GM12878 (cell line): ENCODE measurements around the gene ANKRD23. TPM values are rescaled to one million over a fixed set of nuclear protein-coding genes. Genes with fewer than 3 reads are reported as not detected.

Experiments
- ATAC-seq: fragments of 200-7000 bp; cut with Tn5 transposase; 3 replicates; pipeline ENCODE4 v1.9.1; 2020; ENCODE audit warnings: mild to moderate bottlenecking, moderate library complexity
- BruUV-seq: library from RNA; stranded (reverse); fragments of 400-500 nt; replicated peaks from 2 replicates; lab custom pipeline; 2021; lab: Mats Ljungman, UMichigan
- CTCF ChIA-PET: fragments of 300-600 bp; sonication (Branson Sonifier 250); formaldehyde crosslinking; extraction: SDS; loops from one replicate; lab custom pipeline; 2021; ENCODE audit warnings: inconsistent platforms; lab: Yijun Ruan, JAX
- POLR2A ChIA-PET: fragments of 350-600 bp; formaldehyde crosslinking; extraction: SDS; loops from one replicate; lab custom pipeline; 2021; ENCODE audit warnings: inconsistent platforms; lab: Charles Lee
- RAD21 ChIA-PET: fragments of 300-600 bp; sonication (Branson Sonifier 250); formaldehyde crosslinking; loops from one replicate; lab custom pipeline; 2023; ENCODE audit warnings: antibody characterized with exemption; ENCODE audit not compliant: unreplicated experiment; lab: Charles Lee
- SMC1A ChIA-PET: fragments of 300-600 bp; sonication (Branson Sonifier 250); formaldehyde crosslinking; loops from one replicate; lab custom pipeline; 2023; ENCODE audit not compliant: unreplicated experiment, uncharacterized antibody; lab: Charles Lee
- DNase-seq: peaks from one replicate; pipeline ENCODE4 v3.0.0-alpha.2; 2011; ENCODE audit warnings: low read depth, low spot score
- FAIRE-seq: peaks from 3 replicates; lab custom pipeline; 2011; peaks lifted over from hg19 to GRCh38; lab: Jason Lieb, UNC
- H2AFZ ChIP-seq: 2 replicates; pipeline ENCODE4 v1.6.0; 2011; ENCODE audit warnings: low read depth, low read length, control low read depth; ENCODE audit not compliant: control insufficient read depth
- H3K27ac ChIP-seq: 2 replicates; pipeline ENCODE4 v1.5.1; 2011; ENCODE audit warnings: control low read depth; ENCODE audit not compliant: control insufficient read depth, insufficient read depth
- H3K27me3 ChIP-seq, 2 experiments: replicated peaks in 1 of 2; 2 replicates each; pipeline versions ENCODE4 v1.6.0 to v1.6.1; 2011; ENCODE audit warnings: low read length in 1 of 2; ENCODE audit not compliant: control insufficient read depth in 2 of 2, insufficient read depth in 2 of 2
- H3K36me3 ChIP-seq, 2 experiments: 2 replicates each; pipeline ENCODE4 v1.5.1; 2011; ENCODE audit warnings: low read length in 1 of 2; ENCODE audit not compliant: control insufficient read depth in 2 of 2, insufficient read depth in 2 of 2
- H3K4me1 ChIP-seq: 2 replicates; pipeline ENCODE4 v1.6.1; 2011; ENCODE audit warnings: mild to moderate bottlenecking, low read length, moderate library complexity, mixed read lengths; ENCODE audit not compliant: control insufficient read depth, insufficient read depth
- H3K4me2 ChIP-seq: 2 replicates; pipeline ENCODE4 v1.6.0; 2011; ENCODE audit warnings: control low read depth; ENCODE audit not compliant: control insufficient read depth, insufficient read depth
- H3K4me3 ChIP-seq: fragments of 200-600 bp; sonication (generic); 2 replicates; pipeline ENCODE4 v1.5.1; 2016
- H3K79me2 ChIP-seq: 2 replicates; pipeline ENCODE4 v1.6.0; 2011; ENCODE audit warnings: low read length; ENCODE audit not compliant: control insufficient read depth, insufficient read depth
- H3K9ac ChIP-seq: 2 replicates; pipeline ENCODE4 v1.8.0; 2011; ENCODE audit warnings: low read length, control low read depth, mixed read lengths; ENCODE audit not compliant: control insufficient read depth, insufficient read depth
- H3K9me3 ChIP-seq: replicated peaks from 3 replicates; pipeline ENCODE4 v1.5.1; 2011; ENCODE audit warnings: mild to moderate bottlenecking, low read length; ENCODE audit not compliant: control insufficient read depth, insufficient read depth
- H4K20me1 ChIP-seq: 2 replicates; pipeline ENCODE4 v1.6.0; 2011; ENCODE audit not compliant: control insufficient read depth, insufficient read depth
- BHLHE40 ChIP-seq, 2 experiments: fragments of 450-650 bp in 1 of 2; IDR thresholded peaks; 2 replicates each; pipeline ENCODE4 v1.6.1; 2011 to 2017; ENCODE audit warnings: low read depth in 2 of 2, borderline replicate concordance in 1 of 2, improper control_type of control experiment in 1 of 2, low read length in 1 of 2, mild to moderate bottlenecking in 1 of 2
- BRCA1 ChIP-seq: IDR thresholded peaks from 2 replicates; pipeline ENCODE4 v1.6.1; 2011; ENCODE audit warnings: low read depth, low read length, improper control_type of control experiment
- CBX3 ChIP-seq: fragments of 200-600 bp; sonication (generic); IDR thresholded peaks from 2 replicates; pipeline ENCODE4 v1.6.1; 2016; ENCODE audit warnings: low read depth, borderline replicate concordance
- CEBPZ ChIP-seq: fragments of 150-350 bp; IDR thresholded peaks from 2 replicates; pipeline ENCODE4 v1.6.1; 2016; ENCODE audit warnings: low read depth, low read length
- CUX1 ChIP-seq: IDR thresholded peaks from 2 replicates; pipeline ENCODE4 v1.6.1; 2012; ENCODE audit warnings: improper control_type of control experiment, low read depth, low read length; ENCODE audit not compliant: insufficient replicate concordance
- EP300 ChIP-seq, 2 experiments: fragments of 150-350 bp in 1 of 2; IDR thresholded peaks; 2 replicates each; pipeline ENCODE4 v1.6.1; 2011 to 2012; ENCODE audit warnings: low read depth in 2 of 2, low read length in 2 of 2, borderline replicate concordance in 1 of 2, improper control_type of control experiment in 1 of 2, inconsistent platforms in 1 of 2; ENCODE audit not compliant: control insufficient read depth in 1 of 2
- GATAD2B ChIP-seq: fragments of 450-650 bp; conservative IDR thresholded peaks from 2 replicates; pipeline ENCODE4 v1.6.1; 2017; ENCODE audit warnings: low read depth, mild to moderate bottlenecking, moderate library complexity
- HDGF ChIP-seq: fragments of 450-650 bp; IDR thresholded peaks from 2 replicates; pipeline ENCODE4 v1.6.1; 2016; ENCODE audit warnings: antibody characterized with exemption
- SMAD5 ChIP-seq: IDR thresholded peaks from 2 replicates; pipeline ENCODE4 v1.6.1; 2016; ENCODE audit warnings: antibody characterized with exemption, low read depth
- SREBF1 ChIP-seq: IDR thresholded peaks from 2 replicates; pipeline ENCODE4 v1.6.1; 2012; ENCODE audit warnings: mild to moderate bottlenecking, low read length
- STAT1 ChIP-seq: fragments of 450-650 bp; conservative IDR thresholded peaks from 2 replicates; pipeline ENCODE4 v1.6.1; 2014; ENCODE audit warnings: antibody characterized with exemption, mild to moderate bottlenecking
- TCF7 ChIP-seq: IDR thresholded peaks from 2 replicates; pipeline ENCODE4 v1.6.1; 2014; ENCODE audit warnings: antibody characterized with exemption, borderline replicate concordance
- WGBS: methylation state at CpG from one replicate; pipeline ENCODE4 v1.1.6; 2016; ENCODE audit warnings: low lambda C conversion rate; ENCODE audit not compliant: insufficient replicate concordance, insufficient coverage; ENCODE audit errors: missing lambda C conversion rate; 5-methylcytosine and 5-hydroxymethylcytosine counted together
- in situ Hi-C: fragments of 300-500 bp; cut with MboI; formaldehyde crosslinking; loops from 9 replicates; pipeline ENCODE4 v1.14.3; 2018; ENCODE audit warnings: mixed read lengths
- intact Hi-C: fragments of 100-400 bp; cut with micrococcal nuclease; formaldehyde crosslinking; loops from one replicate; pipeline ENCODE4 v1.14.2; 2022; ENCODE audit not compliant: unreplicated experiment
- polyA plus RNA-seq, 11 experiments: library from polyadenylated mRNA; depleted of rRNA in 4 of 11; unstranded in 6 of 11; stranded (reverse) in 5 of 11; fragments of >200 nt; fragmentation: Nextera tagmentation in 4 of 11; fragmentation: Illumina TruSeq in 1 of 11; extraction: Ambion mirVana in 4 of 11; extraction: Trizol in 1 of 11; gene quantifications; 1 replicate in 1 of 11; 2 replicates in 10 of 11; pipeline versions ENCODE4 v1.2.1 to v1.2.3, GENCODE V29; 2011 to 2016; ENCODE audit warnings: inconsistent platforms in 2 of 11, missing spikeins in 2 of 11, low read depth in 1 of 11
- total RNA-seq, 4 experiments: library from RNA; depleted of rRNA in 3 of 4; stranded (reverse); fragments of >200 nt in 3 of 4; fragmentation: Illumina TruSeq in 1 of 4; extraction: Trizol in 1 of 4; gene quantifications; 2 replicates each; pipeline versions ENCODE4 v1.2.1 to v1.2.3, GENCODE V29; 2013 to 2021

ANKRD23 gene
- total and polyA plus RNA-seq, 10 of the 15 experiments (the other 5 are each of a cell fraction or from before 2014, with no cell fraction given) = 0.34 to 5.3 (median 2.7) TPM

GRCh38 chr2:96792772-96793749, 50.8 kb downstream of the ANKRD23 start:
- Histone ChIP-seq H3K79me2 (no peaks in the 10 kb centered on the region; the same call in 1 of the 2 replicates), H3K9ac (no peak overlapping the region), H3K27ac (no peak overlapping the region), H3K4me3 (no peak overlapping the region), H2AFZ (no peak overlapping the region), H3K27me3 (no peaks in the 10 kb centered on the region), H3K4me2 (no peak overlapping the region), H3K4me1 (no peaks in the 10 kb centered on the region), H4K20me1 (no peaks in the 10 kb centered on the region), H3K36me3 (peaks cover 4 to 5% of the 10 kb centered on the region in 2 experiments; a peak in 3 of 4 replicates), H3K9me3 (no peaks in the 10 kb centered on the region)
- in situ Hi-C loops (no loop called here), intact Hi-C loops (no loop called here)
- ChIA-PET CTCF (interaction anchor here (0.6 to 1.4 kb wide), 4 partner anchors 9 to 385 kb away, joined by 3 read pairs; partner anchors contain the start of gene ANKRD39), POLR2A (no interaction called here), RAD21 (no interaction called here), SMC1A (interaction anchor here (0.9 kb wide), 1 partner anchor 29 kb away, joined by 5 read pairs; no protein-coding TSS in a partner anchor)
- DNase-seq (no peak), FAIRE-seq (no peak), ATAC-seq (no peak; the same call in 2 of the 3 replicates)
- no TSS peak for BruUV-seq
- 72% methylated on average over 17 of the region's 17 CpGs for WGBS
- TF ChIP-seq SREBF1 (no peak), BRCA1 (no peak), GATAD2B (no peak), CUX1 (no peak), SMAD5 (no peak), STAT1 (no peak), BHLHE40 (IDR thresholded peaks at IDR 0.05; ENCODE audit: borderline replicate concordance in 1 of 2, low read depth in 2 of 2, low read length in 1 of 2) (no peak), CBX3 (no peak), HDGF (no peak), EP300 (IDR thresholded peaks at IDR 0.05; ENCODE audit: borderline replicate concordance in 1 of 2, control insufficient read depth in 1 of 2, low read depth in 2 of 2, low read length in 2 of 2) (no peak), CEBPZ (no peak), TCF7 (no peak)
